Activated naive CD4-positive, alpha-beta T cell treated with anti-CD3 and anti-CD28 coated beads, Interleukin-2, amount 50 U/mL, for 16 hours (primary cell): ENCODE data around the gene CCL27.
A peak's percentile ranks its signal among the peaks of the same experiment; 100 is the strongest.

Experiments used
- DNase-seq: peaks from one replicate; pipeline ENCODE4 v3.0.0-alpha.2; 2020

CCL27 gene

GRCh38 chr9:34684145-34684544 lies 21.7 kb upstream of the CCL27 start:
- peak; percentile 33 for DNase-seq

DNA sequence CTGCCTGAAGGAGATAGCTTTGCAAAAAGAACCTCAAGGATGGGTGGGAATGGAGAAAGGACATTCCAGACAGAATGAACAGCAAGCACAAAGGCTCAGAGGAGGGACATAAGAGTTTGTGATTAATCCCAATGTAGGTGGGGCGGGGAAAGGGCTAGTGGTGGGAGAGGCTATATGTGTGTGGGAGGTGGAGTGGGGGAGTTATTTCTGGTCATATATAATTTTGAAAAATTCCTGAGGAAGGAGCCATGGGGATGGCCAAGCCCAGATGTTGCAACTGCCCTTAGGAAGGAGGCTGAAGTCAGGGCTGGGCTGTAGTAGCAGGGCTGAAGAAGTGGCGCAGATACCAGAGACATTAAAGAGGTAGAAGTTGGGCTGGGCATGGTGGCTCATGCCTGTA lies 13.4 kb upstream of the CCL27 start:
- no peak for DNase-seq

DNA sequence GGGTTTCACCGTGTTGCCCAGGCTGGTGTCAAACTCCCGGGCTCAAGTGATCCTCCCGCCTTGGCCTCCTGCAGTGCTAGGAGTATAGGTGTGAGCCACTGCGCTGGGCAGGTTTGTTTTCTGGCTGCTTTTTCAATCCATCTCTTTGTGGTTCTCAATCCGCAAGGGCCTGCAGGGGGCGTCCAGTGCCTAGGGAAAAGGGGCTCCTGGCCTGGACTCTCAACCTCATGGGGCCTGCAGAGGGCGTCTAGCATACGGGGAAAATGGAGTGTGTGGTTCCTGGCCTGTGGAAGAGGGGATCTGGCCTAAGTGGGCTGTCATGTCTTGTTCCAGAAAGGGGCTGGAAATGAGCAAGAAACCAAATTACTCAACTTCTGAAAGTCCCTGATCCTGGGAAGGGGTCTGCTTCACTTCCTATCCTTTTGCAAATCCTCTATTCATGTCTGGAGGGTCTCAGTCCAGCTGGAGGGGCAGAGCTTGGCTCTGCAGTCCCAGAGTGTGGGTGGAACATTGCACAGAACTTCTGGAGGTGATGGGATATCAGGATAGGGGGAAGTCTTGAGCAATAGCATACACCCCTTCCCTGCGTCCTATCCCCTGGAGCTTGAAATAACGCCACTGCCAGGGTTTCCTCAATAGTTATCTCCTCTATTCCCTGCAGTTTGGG lies 12.7 kb upstream of the CCL27 start:
- DNase-seq: peak; percentile 63

DNA sequence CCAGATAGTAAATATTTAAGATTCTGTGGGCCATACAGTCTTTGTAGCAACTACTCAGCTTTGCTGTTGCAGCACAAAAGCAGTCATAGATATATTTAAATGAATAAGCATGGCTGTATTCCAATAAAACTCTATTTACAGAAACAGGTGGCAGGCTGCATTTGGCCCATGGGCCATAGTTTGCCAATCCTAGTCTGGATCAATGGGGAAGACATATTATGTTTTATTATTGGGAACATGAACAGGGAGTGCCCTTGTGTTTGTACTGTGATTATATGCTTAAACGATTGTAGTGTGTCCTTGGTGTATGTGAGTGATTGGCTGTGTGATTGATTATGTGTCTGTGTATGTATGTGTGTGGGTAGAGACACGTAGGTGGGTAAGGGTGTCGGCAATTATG lies 12.0 kb upstream of the CCL27 start:
- DNase-seq: no peak

- no peak for DNase-seq
These were observed 8.8 kb upstream of the CCL27 start for GRCh38 chr9:34671307-34671706.

DNA sequence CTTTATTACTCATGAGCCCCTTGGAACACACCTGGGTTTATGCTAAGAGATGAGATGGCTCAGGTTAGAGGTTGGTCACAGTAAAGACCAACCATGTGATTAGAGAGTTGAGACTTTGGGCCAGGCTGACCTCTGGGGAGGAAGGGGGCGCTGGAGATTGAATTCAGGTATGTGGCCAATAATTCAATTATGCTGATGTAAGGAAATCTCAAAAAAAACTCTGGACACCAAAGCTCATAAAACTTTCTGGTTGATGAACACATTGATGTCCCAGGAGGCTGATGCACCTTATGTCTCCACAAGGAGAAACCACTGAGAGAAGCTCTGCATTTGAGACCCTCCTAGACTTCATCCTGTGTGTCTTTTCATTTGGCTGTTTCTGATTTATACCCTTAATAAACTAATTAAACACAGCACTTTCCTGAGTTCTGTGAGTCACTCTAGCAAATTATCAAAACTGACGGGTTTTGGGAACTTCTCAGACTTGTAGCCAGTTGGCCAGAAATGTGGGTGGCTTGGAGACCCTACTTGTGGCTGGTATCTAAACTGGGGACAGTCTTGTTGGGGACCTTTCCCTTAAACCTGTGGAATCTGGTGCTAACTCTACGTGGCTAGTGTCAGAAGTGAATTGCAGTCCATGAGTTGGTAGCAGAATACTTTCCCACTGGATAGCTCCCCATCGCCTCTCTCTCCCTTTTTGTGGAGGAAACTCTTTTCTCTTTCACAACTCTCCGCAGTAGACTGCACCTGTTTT lies 7.5 kb upstream of the CCL27 start:
- no peak for DNase-seq

- DNase-seq: peak; percentile 79
These were observed 3.2 kb upstream of the CCL27 start for GRCh38 chr9:34665381-34666250.

- no peak for DNase-seq
These were observed 2.6 kb upstream of the CCL27 start for GRCh38 chr9:34665067-34665380.

- peak; percentile 62 for DNase-seq
These were observed 2.0 kb upstream of the CCL27 start for GRCh38 chr9:34664281-34665066.

DNA sequence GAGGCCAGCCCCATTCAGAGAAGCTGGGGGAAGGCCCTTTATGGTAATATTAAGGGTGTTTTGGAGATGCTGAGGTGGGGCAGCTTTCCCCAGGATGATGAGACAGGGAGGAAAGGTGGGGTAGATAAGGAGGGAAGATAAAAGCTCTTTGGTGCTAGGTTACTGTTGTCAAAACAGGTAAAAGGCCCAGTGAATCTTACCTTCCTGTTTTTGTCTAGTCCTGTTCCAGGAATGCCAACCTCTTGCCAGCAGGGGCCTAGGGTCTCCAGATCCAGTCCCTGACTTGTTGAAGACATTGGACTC lies 797 bp upstream of the CCL27 start:
- DNase-seq: no peak

- no peak for DNase-seq
These were observed 2.7 kb downstream of the CCL27 start for GRCh38 chr9:34659592-34660253.

DNA sequence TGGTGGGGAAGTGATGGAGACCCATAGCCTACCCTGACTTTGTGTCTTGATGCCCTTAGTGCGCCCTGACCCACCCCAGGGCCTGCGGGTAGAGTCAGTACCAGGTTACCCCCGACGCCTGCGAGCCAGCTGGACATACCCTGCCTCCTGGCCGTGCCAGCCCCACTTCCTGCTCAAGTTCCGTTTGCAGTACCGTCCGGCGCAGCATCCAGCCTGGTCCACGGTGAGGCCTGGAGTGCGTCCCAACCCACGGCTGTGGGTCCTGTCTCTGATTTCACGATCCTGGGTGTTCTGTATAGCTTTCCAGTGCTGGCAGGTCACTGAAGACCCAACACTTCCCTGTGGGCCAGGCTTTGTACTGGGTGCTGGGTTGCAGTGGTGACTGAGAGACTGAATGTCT lies 4.0 kb downstream of the CCL27 start:
- DNase-seq: no peak

DNA sequence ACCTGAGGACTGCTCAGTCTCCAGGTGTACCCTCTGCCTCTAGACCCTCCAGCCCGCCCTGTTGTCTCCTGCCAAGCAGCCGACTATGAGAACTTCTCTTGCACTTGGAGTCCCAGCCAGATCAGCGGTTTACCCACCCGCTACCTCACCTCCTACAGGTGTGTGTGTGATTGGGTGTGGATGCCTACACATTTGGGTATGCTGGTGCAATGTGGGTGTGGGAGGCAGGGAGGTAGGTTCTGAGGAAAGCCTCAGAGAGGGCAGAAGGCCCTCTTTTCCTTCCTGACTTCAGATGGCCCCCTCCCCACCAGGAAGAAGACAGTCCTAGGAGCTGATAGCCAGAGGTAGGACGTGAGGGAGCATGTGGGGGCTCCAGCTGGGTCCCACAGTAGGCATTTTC lies 5.5 kb downstream of the CCL27 start:
- DNase-seq: no peak

GRCh38 chr9:34655394-34655793 lies 7.1 kb downstream of the CCL27 start:
- DNase-seq: no peak

GRCh38 chr9:34654323-34655051 lies 8.0 kb downstream of the CCL27 start:
- no peak for DNase-seq

- no peak for DNase-seq
These were observed 9.0 kb downstream of the CCL27 start for GRCh38 chr9:34653151-34654072.

DNA sequence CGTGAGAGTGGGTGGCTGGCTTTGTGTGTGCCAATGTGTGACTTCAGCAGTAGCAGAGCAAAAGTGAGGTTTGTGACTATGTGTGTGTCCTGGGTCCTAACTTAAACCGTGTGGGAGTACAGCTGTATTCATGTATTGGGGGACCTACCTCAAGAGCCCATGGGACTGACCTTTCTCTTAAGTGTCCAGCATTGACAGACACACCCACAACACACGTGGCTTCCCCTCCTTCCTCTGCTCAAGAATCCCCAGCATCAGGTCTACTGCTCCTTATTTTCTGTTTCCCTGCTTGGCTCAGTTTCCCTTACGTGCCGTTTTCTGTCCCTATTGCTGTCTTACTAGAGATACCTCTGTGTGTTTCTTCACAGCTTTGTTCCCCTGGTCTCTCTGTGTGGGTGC lies 9.9 kb downstream of the CCL27 start:
- DNase-seq: no peak

GRCh38 chr9:34651876-34652601 lies 10.4 kb downstream of the CCL27 start, which contains the start of gene IL11RA:
Gene IL11RA, plus strand, starts transcription at chr9:34652185. Its CDS starts 3,033 bp downstream, at chr9:34655218.
- DNase-seq: peak; percentile 62

- DNase-seq: no peak
These were observed 11.1 kb downstream of the CCL27 start for GRCh38 chr9:34651321-34651720.

DNA sequence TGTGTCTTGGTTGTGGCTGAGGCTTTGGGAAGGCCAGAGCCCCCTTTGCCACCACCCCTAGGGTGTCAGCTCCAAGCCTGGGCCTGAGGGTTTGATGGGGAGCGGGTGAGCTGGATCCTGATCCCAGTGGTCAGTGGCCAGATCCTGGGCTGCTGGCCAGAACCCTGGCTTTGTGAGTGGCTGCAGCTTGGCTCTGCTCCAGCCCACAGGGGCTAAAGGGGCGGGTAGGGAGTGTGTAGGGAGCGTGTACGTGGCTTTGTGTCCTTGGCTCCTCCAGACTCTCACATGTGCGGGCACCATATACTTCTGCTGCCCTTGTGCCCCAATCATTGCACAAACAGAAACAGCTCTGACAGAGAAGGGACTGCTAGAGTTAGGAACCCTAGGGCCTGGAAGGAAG lies 11.6 kb downstream of the CCL27 start:
- no peak for DNase-seq
